GM19438 (cell line): ENCODE measurements around the gene IL26.
"Not testable (repeated sequence)": the region's sequence is repeated elsewhere in the genome, so short reads cannot be mapped to it uniquely, and the experiment has no call there.

Experiments used
- ATAC-seq: cut with Tn5 transposase; IDR thresholded peaks from one replicate; pipeline ENCODE4 v1.9.1; 2021; ENCODE audit warnings: low read depth; ENCODE audit not compliant: unreplicated experiment

Gene IL26

DNA sequence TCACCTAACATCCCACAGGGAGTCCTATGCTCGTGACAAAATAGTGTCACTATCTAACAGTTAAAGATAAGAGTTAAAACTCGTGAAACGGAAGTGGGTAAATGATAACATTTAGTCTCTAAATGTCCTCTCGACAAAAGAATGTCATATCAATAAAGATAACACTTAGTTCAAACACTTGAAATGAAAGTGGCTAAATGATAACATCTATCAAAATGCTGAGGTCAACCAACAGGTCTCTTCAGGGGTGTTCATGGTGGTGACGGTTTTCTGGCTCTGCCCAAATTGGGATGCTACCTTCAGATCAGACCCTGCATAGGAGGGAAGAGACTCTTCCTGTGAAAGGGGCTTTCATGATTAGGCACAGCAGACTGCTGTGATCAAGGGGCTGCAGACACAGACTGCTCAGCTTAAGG is 22.1 kb downstream of the IL26 start:
- no peak for ATAC-seq

DNA sequence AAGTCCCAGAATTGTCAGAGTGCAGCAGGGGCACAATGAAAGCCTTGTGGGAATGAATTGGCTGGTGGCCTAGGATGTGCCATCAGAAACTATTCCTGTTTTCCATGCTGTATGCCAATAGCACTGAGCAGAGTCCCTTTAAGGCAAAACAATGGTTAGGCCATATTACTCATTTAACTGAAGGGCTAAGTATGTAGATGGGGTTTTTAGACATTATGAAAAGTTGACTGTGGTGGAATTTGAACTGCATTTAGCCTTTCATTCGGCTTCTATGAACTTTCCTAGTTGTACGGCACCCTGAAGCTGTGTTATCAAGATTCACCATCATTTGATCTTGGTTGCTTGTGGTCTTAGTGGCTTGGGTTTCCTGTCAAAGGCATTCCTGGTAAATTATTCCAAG is 24.8 kb downstream of the IL26 start:
- no peak for ATAC-seq

DNA sequence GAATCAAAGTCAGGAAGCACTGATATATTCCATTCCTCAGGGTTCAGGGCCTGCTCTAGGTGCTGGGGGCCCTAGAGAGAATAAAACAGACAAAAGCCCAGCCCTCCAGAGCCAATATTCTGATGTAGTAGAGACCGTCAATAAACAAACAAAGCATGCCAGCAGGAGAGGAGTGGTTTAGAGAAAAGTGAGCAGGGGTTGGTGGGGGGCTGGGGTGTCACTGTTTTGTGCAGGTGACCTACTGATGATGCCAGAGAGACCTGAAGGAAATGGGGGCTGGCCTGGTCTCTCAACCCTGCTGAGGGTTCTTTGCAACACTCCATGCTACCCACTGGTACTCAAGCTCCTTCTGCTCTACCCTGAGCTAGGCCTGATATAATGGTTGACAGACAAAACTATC is 26.5 kb downstream of the IL26 start:
- ATAC-seq, result no peak

DNA sequence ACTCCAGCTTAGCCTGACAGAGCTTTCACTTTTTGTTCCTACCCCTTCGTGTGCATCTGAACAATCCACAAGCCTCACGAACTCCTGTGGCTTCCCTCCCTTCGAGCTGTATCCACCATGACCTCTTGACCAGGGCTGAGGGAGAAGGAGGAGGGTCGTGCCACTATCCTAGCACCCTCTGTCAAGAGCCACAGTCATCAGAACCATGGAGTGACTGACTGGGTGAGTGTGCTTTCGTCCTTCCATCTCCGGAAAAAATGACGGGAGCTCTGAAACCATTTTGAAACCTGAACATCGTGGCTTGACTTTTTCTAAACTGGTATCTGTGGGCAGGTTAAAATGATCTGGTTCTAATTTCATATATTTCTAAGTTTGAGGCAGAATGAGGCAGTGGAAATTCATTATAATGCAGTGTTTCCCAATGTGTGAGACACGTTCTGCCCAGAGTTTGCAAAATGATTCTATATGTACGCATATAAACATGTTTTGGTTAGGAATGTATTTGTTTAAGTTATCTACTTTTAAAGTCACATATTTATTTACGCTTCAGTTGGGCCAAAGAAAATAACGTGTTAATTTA is 27.0 kb downstream of the IL26 start:
- ATAC-seq, result no peak

DNA sequence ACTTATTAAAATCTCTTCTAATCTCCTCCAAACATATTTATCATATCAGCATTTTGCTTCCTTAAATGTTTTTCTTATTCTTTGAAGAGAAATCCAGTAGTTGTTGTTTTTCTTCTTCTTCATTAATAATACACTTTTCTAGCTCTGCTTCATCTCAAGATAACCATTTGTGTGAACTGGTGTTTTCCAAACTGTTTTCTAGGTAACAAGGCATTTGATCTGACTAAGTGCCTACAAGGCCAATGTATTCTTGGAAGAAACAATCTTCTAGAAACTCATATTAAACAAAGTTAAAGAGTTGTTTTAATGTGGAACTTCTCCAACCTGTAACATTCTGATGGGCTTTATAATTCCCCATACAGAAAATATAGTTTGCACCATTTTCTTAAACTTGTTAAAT is 35.3 kb downstream of the IL26 start:
- ATAC-seq, result no peak

DNA sequence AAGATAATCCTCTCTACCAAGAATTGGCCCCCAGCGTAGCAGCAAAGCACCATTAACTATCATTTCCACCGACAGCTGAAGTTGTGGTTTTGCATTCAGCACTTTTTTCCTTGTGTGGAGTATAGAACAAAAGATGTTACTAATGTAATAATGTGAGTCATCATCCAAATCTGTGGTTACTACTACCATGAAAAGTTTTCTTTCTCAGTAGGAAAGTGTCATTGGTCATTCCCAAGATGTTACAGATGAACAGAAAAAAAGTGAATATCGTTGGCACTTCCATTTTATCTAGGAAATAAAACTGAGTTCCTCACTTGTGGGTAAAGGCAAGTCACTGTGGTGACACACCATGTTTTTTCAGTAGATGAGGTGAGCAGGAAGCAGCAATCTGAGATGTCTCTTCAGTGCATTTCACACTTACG is 35.8 kb downstream of the IL26 start:
- no peak for ATAC-seq

DNA sequence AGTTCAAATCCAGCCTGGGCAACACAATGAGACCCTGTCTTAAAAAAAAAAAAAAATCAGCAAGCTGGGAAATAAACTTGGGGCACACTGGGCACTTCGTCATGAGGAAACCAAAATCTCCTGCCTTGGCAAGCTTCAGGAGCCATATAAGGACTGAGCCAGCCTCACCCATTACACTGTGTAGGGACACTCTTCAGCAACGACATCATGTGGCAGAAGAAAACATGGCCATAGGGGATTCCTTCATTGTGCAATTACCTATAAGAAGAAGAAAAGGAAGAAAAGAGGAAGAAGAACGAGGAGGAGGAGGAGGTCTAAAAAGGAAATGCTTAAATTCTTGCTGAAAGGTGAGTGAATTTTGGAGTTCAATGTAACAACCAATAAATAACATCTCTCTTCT is 40.0 kb downstream of the IL26 start:
- ATAC-seq, result no peak

DNA sequence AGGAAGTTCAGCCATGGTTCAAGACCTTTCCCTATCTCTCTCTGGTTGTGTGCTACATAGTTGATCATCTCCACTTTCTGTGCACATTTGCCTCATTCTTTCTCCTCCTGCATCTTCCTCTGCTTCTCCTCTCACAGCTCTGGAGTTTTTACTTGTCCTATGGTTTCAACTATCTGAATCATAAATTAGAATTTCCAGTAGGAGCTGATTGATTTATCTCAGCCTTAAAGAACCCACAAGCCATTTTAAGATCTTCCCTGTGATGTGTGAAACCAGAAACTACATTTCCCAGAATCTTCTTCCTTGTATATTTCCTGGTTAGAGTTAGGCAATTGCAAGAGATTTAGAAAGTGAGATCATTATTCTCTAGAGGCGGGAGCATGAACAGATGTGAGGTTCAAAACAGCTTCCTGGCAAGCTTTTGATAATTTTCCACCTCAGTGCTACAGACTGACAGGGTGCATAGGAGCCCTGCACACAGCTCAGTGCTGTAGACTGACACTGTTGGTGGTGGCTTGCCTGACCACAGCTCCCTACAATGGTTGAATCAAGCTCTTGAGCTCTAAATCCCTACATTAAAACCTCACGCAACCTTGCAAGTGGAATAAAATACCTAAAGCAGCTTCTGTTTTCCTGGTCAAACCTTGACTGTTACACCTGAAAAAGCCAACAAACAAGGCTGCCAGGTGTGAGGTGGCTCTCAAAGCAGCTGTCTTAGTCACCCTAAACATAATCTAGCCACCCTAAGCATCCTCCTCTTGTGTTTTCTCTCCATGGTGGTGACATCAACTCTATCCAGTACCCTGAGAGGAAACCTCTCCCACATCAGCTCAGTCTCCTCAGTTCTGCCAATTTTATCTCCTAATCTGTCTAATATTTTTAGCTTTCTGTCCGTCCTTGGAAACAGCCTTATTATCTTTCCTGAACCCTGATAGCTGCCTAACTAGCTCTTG is 44.5 kb downstream of the IL26 start:
- peak; percentile 71 for ATAC-seq

DNA sequence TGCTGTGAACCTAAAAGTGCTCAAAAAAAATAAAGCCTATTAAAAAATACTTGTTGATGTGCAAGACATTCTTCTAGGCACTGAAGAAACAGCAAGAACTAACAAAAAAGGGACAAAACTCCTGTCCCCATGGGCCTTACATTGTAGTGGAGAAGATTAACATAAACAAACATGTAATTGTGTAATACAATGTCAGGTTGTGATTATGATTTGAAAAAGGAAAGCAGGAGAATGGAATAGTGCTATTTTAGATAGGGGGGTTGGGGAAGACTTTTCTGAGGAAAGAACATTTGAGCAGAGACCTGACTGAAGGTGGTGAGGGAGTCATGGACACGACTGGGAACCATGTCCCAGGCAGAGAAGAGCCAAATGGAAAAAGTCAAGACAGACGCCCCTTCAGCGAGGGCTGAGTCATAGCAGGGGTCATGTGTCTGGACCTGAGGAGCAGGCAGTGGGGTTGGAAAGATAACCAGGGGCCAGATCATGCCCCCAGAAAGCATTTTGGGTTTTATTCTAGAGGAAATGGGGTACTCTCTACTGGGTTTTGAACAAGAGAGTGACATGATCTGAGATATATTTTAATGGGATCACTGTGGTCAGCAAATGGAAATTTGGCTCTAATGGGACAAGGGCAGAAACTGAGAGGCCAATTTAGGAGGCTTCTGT is 46.7 kb downstream of the IL26 start:
- ATAC-seq, result no peak

DNA sequence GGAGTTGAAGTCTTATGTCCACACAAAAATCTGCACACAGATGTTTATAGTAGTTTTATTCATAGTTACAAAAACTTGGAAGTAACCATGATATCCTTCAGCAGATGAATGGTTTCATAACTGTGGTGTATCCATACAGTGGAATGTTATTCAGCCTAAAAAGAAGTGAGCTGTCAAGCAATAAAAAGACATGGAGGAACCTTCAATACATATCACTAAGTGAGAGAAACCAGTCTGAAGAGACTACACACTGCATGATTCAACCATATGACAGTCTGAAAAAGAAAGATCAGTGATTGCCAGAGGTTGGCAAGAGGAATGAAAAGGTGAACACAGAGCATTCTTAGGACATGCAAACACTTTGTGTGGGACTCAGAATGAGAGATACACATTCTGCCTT is 47.4 kb downstream of the IL26 start:
- ATAC-seq, result no peak

DNA sequence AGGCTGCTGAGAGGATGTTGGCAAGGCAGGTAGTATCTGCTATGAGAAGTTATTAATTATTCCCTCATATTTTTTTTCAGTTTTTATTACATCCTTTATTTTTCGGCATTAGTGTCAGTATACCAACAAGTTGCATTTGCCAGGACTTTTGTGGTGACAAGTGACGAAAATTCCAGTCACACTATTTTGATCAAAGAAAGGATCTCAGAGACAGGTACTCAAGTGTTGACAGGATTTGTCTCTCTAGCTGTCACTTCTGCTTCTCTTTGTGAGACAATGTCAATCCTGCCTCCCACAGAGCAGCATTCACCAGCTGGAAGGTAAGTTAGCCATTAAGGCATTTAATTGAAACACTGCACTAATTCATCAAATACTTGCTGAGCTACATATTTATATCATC is 48.0 kb downstream of the IL26 start:
- no peak for ATAC-seq

DNA sequence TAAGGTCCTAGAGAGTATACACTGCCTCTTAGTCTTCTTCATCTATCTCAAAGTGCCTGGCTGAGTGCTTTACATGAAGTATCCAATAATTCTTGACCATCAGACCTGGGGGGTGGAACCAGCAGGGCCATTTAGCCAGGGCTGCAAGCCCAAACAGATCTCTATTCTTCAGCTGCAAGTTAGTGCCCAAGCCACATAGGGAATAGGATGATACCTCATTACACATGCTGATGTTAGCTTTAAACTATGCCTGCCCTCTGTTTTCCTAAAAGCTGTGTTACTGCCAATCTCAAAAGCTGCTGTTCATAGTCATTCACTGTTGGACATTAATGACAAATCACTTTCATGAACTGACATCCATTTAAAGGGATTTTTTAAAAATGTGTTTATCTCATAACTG is 49.4 kb downstream of the IL26 start:
- no peak for ATAC-seq

DNA sequence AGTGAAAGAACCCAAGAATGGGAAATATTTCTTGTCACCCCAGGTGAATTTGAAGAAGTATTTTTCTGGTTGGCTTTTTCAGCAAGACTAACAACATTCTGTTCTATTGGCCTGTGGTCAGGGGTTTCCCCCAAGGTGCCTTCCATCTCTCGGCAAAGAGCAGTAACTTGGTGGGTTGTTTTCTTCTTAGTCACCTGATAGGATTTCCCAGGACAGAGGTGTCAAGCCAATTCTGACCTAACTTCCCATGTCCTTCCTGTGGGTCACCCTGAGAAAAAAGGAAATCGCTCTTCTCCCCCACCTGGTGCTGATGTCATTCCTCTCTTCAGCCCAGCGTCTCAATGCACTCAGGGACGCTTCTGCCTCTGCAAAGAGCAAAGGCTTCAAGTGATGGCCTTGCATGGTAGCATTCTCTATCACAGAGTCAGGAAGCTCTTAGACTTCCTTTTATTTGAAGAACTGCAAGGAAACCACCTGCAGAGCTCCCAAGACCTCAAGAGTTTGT is 50.0 kb downstream of the IL26 start:
- peak; percentile 93 for ATAC-seq

DNA sequence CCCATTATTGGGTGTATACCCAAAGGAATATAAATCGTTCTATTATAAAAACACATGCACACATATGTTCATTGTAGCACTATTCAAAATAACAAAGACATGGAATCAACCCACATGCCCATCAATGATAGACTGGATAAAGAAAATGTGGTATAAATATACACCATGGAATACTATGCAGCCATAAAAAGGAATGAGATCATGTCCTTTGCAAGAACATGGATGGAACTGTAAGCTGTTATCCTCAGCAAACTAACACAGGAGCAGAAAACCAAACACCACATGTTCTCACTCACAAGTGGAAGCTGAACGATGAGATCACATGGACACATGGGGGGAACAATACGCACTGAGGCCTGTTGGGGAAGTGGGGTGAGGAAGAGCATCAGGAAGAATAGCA is 50.8 kb downstream of the IL26 start:
- ATAC-seq, result not testable (repeated sequence)

DNA sequence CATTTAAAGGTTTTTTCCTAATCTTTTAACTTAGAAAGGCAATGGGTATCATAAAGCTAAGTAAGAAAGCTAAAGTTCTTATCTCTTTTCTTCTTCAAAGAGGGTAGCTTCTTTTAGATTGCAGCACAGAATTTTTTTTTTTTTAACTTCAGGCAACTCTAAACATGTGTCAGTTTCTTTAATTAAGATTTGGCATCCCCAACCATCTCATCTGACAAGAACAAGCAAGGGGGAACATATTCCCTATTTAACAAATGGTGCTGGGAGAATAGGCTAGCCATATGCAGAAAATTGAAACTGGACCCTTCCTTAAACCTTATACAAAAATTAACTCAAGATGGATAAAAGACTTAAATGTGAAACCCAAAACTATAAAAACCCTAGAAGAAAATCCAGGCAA is 51.8 kb downstream of the IL26 start:
- no peak for ATAC-seq

DNA sequence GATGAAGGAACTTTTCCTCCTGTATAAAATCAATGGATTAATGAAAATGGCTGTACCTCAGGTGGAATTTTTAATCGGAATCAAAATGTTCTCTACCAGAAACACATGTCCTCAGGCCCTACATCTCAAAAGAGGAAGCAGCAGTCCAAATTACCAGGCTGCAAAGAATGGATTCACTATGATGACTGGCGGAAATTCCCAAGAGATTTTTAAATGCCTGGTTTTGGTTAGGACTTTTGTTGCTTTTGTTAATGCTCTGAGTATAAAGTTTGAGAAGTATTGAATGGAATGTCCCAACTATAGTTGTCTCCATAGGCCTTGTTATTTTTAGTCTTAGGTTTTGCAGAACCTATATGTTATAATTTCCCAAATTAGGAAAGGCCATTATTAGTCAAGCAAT is 54.9 kb downstream of the IL26 start:
- no peak for ATAC-seq

DNA sequence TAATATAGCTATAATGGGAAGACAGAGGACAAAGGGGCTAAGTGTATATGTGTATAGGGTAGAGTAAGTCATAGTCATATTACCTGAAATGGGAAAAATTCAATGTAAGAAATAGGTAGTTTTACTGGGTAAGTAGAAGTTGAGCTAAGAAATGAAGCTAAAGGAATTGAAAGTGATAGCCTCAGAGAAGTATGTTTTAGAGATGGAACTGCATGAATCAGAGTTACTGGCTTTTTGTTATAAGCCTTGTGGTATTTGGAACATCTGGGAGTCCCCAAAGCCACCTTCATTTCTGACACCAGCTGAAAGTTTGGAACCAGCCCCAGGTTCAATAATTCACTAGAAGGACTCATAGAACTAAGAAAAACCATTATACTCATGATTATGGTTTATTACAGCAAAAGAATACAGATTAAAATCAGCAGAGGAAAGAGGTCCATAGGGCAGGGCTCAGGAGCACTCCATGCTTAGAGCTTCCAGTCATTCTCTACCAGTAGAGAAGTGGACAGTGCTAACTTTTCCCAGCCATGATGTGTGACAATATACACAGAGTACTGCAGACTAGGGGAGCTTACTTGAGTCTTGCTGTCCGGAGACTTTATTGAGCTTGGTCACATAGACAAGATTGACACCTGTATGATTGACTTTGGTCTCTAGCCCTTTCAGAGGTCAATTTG is 56.3 kb downstream of the IL26 start:
- ATAC-seq, result no peak

DNA sequence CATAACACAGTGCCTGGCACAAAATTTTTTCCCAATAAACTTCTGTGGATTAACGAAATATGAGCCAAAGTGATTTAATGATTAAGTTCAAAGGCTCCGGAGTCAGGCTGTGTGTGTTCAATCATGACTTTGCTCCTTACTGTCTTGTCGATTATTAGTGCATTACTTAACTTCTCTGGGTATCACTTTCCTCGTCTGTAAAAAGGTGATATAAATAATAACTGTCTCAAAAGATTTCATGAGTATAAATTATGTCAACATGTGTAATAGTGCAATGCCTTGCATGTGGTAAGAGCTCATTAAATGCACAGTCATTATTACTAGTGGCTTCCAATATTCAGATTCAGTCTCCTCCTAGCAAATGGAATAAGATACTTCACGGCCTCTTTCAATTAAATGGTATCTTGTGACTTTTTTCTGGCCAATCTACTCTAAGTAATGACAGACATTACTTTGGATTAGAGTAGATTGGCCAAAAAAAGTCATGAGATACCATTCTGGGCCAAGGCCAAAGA is 59.2 kb downstream of the IL26 start:
- no peak for ATAC-seq

DNA sequence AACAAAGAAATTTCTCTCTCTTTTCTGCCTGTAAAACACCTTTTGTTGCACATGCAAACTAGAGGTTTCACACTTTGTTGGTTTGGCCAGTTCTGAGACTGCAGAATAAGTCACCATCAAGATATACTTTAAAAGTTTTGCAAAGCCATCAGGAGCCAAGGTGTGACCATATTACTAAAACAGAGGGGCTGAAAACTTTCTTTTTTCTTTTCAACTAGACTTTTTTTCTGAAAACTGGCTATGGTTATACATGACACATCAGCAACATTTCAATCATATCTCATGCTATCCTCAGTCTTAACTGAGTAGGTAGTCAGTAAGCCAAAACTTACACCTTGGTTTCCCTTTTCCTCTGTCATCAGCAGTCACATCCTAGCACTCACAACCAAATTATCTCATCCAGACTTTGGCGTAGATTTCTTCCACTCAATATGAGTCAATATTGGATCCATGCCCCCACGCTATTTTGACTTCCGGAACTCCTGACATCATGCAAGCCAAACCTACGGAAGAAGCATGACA is 62.0 kb downstream of the IL26 start:
- ATAC-seq, result peak; percentile 57

DNA sequence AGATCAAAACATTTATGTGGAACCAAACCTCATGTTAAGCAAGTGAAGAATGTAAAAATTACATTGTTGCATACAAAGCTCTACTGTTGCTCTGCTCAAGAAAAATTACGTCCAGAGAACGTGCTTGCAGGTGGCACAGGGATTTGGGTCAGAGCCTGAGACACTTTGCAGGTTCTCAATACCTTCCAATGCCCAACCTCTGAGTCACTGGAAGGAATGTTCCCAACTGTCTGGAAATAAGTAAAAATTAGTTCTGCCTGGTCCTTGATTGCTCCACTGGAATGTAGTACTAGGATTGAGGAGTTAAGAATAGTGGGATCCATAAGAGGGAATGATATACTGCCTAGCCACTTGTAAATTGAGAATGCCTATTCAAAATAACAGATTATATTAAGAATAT is 63.2 kb downstream of the IL26 start:
- ATAC-seq, result no peak
